GM12891 (cell line): ENCODE results near the gene UBE2E3.

ENCODE experiments used
- PAX5 ChIP-seq: IDR thresholded peaks from 2 replicates; pipeline ENCODE4 v1.6.1; 2011; ENCODE audit warnings: low read length, moderate library complexity, mild to moderate bottlenecking; ENCODE audit not compliant: insufficient read depth, severe bottlenecking
- POLR2A ChIP-seq: IDR thresholded peaks from 2 replicates; pipeline ENCODE4 v1.6.1; 2011; ENCODE audit warnings: low read depth, low read length, control low read depth
- POLR2AphosphoS5 ChIP-seq: IDR thresholded peaks from 2 replicates; pipeline ENCODE4 v1.6.1; 2011; ENCODE audit warnings: low read depth, low read length, control low read depth
- TAF1 ChIP-seq: IDR thresholded peaks from 2 replicates; pipeline ENCODE4 v1.6.1; 2011; ENCODE audit warnings: low read depth, low read length, control low read depth

DNA sequence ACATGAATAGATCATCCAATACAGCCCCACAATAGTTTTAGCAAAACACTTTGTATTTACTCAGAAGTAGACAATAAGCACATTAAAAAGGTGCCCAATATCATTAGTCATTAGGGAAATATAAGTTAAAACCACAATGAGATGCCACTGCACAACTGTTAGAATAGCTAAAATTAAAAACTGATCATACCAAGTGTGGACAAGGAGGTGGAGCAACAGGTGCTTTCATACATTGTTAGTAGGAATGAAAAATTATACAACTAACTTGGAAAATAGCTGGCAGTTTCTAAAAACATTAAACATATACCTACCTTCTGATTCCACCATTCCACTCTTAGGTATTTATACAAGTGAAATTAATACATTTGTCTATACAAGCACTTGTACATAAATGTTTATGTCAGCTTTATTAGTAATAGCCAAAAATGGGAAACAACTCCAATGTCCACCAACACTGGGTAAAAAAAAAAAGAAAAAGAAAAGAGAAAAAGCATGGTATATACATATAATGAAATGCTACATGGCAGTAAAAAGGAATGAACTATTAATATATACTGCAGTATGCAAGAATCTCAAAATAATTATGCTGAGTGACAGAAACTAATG, 27.6 kb upstream of the UBE2E3 start:
- TF ChIP-seq POLR2AphosphoS5 (no peak), POLR2A (no peak), PAX5 (no peak), TAF1 (no peak)
